Osteoblast (primary cell): ENCODE data around the gene SLC26A4. TPM values are rescaled to one million over a fixed set of nuclear protein-coding genes. Genes with fewer than 3 reads are reported as not detected.

Source experiments
- DNase-seq: peaks from one replicate; pipeline ENCODE4 v3.0.0; 2011; ENCODE audit warnings: low spot score, mixed read lengths; ENCODE audit not compliant: insufficient read length; ENCODE audit errors: missing footprints
- H2AFZ ChIP-seq: 2 replicates; pipeline ENCODE4 v1.6.0; 2011; ENCODE audit warnings: mild to moderate bottlenecking, low read length
- H3K27ac ChIP-seq: 2 replicates; pipeline ENCODE4 v1.5.1; 2011; ENCODE audit warnings: mild to moderate bottlenecking, low read depth, low read length, moderate library complexity
- H3K27me3 ChIP-seq: 2 replicates; pipeline ENCODE4 v1.6.0; 2012; ENCODE audit warnings: mild to moderate bottlenecking, control low read depth, inconsistent platforms, low read length, moderate library complexity; ENCODE audit not compliant: insufficient read depth
- H3K36me3 ChIP-seq: 2 replicates; pipeline ENCODE4 v1.5.1; 2011; ENCODE audit warnings: mild to moderate bottlenecking, low read length, control low read depth, moderate library complexity; ENCODE audit not compliant: insufficient read depth
- H3K4me1 ChIP-seq: 2 replicates; pipeline ENCODE4 v1.5.1; 2011; ENCODE audit warnings: mild to moderate bottlenecking, low read length, control low read depth, moderate library complexity; ENCODE audit not compliant: insufficient read depth
- H3K4me2 ChIP-seq: 2 replicates; pipeline ENCODE4 v1.6.0; 2011; ENCODE audit warnings: mild to moderate bottlenecking, low read length; ENCODE audit not compliant: insufficient read depth
- H3K4me3 ChIP-seq: fragments of 200-600 bp; sonication (generic); 3 replicates; pipeline ENCODE4 v1.5.1; 2012; ENCODE audit warnings: mild to moderate bottlenecking, low read length, inconsistent platforms; ENCODE audit not compliant: insufficient read depth
- H3K79me2 ChIP-seq: 2 replicates; pipeline ENCODE4 v1.6.0; 2012; ENCODE audit warnings: mild to moderate bottlenecking, low read length, control low read depth, inconsistent platforms; ENCODE audit not compliant: insufficient read depth
- H3K9me3 ChIP-seq: 2 replicates; pipeline ENCODE4 v1.5.1; 2011; ENCODE audit warnings: low read depth, low read length, control low read depth
- H4K20me1 ChIP-seq: 2 replicates; pipeline ENCODE4 v1.6.0; 2012; ENCODE audit warnings: mild to moderate bottlenecking, low read length, control low read depth; ENCODE audit not compliant: insufficient read depth
- total RNA-seq: library from RNA; depleted of rRNA; stranded (reverse); fragments of >200 nt; gene quantifications from 2 replicates; pipeline ENCODE4 v1.2.3, GENCODE V29; 2012
- TF ChIP-seq, protein P1 (sequence below): IDR thresholded peaks from 2 replicates; pipeline ENCODE4 v1.5.1; 2011; ENCODE audit warnings: mild to moderate bottlenecking, low read depth, low read length, moderate library complexity; ENCODE audit errors: extremely low read depth

Gene SLC26A4
- total RNA-seq, 1 donor: 0.36 TPM

DNA sequence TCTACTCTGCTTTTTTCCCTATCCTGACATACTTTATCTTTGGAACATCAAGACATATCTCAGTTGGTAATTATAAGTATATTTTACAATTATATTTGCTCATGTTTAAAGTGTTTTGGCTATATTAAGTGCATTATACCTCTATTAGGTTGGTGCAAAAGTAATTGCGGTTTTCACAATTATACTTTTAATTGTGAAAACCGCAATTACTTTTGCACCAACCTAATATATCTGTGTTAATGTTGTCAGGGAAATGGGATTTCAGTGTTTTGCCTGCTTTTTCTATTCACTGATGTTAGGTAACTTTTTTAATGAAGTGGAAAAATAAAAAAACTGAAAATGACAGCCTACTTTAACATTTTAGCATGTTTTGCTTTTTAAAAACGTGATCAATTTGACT lies 11.6 kb downstream of the SLC26A4 start:
- TF ChIP-seq, protein P1, sequence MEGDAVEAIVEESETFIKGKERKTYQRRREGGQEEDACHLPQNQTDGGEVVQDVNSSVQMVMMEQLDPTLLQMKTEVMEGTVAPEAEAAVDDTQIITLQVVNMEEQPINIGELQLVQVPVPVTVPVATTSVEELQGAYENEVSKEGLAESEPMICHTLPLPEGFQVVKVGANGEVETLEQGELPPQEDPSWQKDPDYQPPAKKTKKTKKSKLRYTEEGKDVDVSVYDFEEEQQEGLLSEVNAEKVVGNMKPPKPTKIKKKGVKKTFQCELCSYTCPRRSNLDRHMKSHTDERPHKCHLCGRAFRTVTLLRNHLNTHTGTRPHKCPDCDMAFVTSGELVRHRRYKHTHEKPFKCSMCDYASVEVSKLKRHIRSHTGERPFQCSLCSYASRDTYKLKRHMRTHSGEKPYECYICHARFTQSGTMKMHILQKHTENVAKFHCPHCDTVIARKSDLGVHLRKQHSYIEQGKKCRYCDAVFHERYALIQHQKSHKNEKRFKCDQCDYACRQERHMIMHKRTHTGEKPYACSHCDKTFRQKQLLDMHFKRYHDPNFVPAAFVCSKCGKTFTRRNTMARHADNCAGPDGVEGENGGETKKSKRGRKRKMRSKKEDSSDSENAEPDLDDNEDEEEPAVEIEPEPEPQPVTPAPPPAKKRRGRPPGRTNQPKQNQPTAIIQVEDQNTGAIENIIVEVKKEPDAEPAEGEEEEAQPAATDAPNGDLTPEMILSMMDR: no peak

DNA sequence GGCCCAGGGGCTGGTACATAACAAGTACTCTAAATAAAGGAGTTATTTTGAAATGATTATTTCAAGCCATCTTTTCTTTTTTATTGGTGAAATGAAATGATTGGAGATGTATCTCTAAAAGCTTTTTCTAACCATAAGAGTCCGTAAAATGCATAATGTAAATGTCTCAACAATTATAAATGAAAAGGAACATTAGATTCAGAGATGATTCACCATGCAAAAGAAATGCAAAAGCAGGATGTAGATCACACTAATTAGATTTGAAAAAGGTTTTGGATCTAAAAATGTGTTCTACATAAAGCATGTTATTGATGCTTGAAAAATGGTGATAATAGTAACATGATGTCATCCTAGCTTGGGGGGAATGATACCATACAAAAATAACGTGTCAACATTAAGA lies 15.6 kb downstream of the SLC26A4 start:
- no peak overlapping the region for H3K4me3 ChIP-seq
- TF ChIP-seq, protein P1: no peak
- no peaks in the 10 kb centered on the region for H3K9me3 ChIP-seq
- H3K79me2 ChIP-seq: no peaks in the 10 kb centered on the region
- H4K20me1 ChIP-seq: no peaks in the 10 kb centered on the region
- H3K36me3 ChIP-seq: no peaks in the 10 kb centered on the region
- H3K4me1 ChIP-seq: no peaks in the 10 kb centered on the region
- H2AFZ ChIP-seq: no peak overlapping the region
- H3K4me2 ChIP-seq: no peak overlapping the region
- DNase-seq: no peak
- H3K27ac ChIP-seq: no peak overlapping the region
- H3K27me3 ChIP-seq: no peaks in the 10 kb centered on the region

More for the DNA sequence above, 11.6 kb downstream of the SLC26A4 start:
- Histone ChIP-seq H3K79me2 (no peaks in the 10 kb centered on the region), H3K4me3 (no peak overlapping the region), H3K27ac (no peak overlapping the region), H3K36me3 (no peaks in the 10 kb centered on the region), H3K9me3 (no peaks in the 10 kb centered on the region), H3K4me1 (no peaks in the 10 kb centered on the region), H4K20me1 (no peaks in the 10 kb centered on the region), H3K4me2 (no peak overlapping the region), H3K27me3 (no peaks in the 10 kb centered on the region), H2AFZ (no peak overlapping the region)
- no peak for DNase-seq

DNA sequence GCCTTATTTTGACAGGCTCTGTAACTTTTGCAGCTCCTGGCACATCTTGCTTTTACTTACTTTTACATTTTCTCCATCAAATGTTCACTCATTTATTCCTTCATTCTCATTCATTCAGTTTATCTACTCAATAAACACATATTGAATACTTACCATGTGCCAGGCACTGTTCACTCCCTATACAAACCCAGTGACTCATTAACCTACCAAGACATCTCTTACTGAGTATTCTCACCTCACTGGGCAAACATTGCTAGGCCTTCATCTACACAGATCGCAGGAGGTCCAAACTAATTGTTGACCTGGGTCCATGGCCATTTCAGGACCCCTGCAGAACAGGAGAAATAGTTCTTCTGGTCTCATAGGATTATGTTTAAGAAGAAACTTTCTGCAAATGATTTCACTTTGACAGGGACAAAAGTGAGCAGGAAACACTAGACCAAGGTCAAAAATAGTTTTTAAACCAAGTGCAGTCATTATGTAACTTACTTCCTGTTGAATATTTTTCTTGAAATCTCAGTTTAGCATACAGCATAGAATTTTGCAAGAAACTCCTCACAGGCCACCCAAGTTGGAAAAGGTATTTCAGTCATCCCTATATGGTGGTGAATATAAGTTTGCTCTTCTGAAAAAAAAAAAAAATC lies 17.6 kb downstream of the SLC26A4 start:
- no peak for DNase-seq
- H3K4me1 ChIP-seq: no peaks in the 10 kb centered on the region
- H3K27ac ChIP-seq: no peak overlapping the region
- H3K9me3 ChIP-seq: no peaks in the 10 kb centered on the region
- no peaks in the 10 kb centered on the region for H3K36me3 ChIP-seq
- H3K4me3 ChIP-seq: no peak overlapping the region
- H3K79me2 ChIP-seq: no peaks in the 10 kb centered on the region
- no peaks in the 10 kb centered on the region for H4K20me1 ChIP-seq
- no peaks in the 10 kb centered on the region for H3K27me3 ChIP-seq
- TF ChIP-seq, protein P1: no peak
- no peak overlapping the region for H3K4me2 ChIP-seq
- H2AFZ ChIP-seq: no peak overlapping the region

DNA sequence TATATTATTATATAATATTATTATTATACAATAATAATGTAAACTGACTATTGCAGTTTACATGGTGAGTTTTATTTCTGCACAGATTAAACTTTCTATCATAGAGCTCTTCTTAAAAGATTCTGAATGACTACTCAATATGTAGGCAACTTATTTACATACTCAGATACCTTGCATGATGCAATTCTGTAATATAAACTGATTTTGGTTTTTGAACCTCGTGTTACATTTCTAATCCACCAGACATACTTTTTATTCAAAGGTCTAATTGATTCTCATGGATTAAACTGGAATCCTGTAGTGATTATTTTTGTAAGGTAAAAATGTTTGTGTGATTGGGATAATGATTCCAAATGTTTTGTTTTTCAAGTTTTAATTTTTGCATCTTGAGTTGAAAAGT lies 19.9 kb downstream of the SLC26A4 start:
- no peak for DNase-seq
- H3K4me3 ChIP-seq: no peak overlapping the region
- no peaks in the 10 kb centered on the region for H3K27me3 ChIP-seq
- TF ChIP-seq, protein P1: no peak
- no peak overlapping the region for H3K27ac ChIP-seq
- no peak overlapping the region for H2AFZ ChIP-seq
- H4K20me1 ChIP-seq: no peaks in the 10 kb centered on the region
- no peak overlapping the region for H3K4me2 ChIP-seq
- no peaks in the 10 kb centered on the region for H3K4me1 ChIP-seq
- no peaks in the 10 kb centered on the region for H3K36me3 ChIP-seq
- H3K9me3 ChIP-seq: no peaks in the 10 kb centered on the region
- H3K79me2 ChIP-seq: no peaks in the 10 kb centered on the region
